ENCODE results near the gene NCAPD2.

DNA sequence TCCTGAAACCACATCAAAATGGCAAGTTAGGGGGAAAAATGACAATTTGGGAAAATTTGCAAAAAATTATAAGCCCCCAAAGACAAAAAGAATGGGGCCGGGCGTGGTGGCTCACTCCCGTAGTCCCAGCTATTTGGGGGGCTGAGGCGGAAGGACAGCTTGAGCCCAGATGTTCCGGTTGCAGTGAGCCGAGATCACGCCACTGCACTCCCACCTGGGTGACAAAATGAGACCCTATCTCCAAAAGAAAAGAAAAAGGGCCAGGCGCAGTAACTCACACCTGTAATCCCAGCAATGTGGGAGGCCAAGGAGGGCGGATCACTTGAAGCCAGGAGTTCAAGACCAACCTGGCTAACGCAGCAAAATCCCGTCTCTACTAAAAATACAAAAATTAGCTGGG is 21.4 kb upstream of the NCAPD2 start:
- TF ChIP-seq POLR2A (IDR thresholded peaks at IDR 0.05; ENCODE audit: low read depth) = no peak
- TF ChIP-seq, protein P1, sequence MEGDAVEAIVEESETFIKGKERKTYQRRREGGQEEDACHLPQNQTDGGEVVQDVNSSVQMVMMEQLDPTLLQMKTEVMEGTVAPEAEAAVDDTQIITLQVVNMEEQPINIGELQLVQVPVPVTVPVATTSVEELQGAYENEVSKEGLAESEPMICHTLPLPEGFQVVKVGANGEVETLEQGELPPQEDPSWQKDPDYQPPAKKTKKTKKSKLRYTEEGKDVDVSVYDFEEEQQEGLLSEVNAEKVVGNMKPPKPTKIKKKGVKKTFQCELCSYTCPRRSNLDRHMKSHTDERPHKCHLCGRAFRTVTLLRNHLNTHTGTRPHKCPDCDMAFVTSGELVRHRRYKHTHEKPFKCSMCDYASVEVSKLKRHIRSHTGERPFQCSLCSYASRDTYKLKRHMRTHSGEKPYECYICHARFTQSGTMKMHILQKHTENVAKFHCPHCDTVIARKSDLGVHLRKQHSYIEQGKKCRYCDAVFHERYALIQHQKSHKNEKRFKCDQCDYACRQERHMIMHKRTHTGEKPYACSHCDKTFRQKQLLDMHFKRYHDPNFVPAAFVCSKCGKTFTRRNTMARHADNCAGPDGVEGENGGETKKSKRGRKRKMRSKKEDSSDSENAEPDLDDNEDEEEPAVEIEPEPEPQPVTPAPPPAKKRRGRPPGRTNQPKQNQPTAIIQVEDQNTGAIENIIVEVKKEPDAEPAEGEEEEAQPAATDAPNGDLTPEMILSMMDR (IDR thresholded peaks at IDR 0.05) = no peak
